Measurements from ENCODE around the gene EXOC3L4.

DNA sequence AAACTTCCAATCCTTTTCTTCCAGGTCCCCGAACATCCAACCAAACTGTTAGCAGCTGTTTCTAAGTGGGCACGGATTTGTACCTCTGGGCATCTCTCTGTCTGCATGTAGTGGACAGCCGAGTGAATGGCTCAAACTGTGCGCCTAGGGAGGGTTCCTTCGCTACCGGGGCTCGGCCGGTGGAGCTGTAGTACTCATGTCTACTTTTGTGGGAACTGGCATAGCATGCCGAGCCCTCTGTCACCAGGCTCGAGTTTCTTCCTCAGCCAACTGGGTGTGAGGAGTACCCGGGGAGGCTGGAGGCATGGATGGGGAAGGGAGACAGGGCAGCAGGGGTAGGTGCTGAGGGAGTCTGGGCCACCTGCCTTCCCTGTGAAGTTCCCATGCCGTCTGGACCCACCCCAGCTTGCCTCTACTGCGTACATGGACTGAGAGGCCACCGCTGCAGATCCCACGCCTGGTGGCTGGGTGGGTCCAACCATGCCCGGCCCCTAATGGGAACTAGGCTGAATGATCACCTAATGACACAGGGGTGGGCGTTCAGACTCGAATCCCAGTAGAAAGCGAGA, 51.7 kb downstream of the EXOC3L4 start:
- TF ChIP-seq, protein P1, sequence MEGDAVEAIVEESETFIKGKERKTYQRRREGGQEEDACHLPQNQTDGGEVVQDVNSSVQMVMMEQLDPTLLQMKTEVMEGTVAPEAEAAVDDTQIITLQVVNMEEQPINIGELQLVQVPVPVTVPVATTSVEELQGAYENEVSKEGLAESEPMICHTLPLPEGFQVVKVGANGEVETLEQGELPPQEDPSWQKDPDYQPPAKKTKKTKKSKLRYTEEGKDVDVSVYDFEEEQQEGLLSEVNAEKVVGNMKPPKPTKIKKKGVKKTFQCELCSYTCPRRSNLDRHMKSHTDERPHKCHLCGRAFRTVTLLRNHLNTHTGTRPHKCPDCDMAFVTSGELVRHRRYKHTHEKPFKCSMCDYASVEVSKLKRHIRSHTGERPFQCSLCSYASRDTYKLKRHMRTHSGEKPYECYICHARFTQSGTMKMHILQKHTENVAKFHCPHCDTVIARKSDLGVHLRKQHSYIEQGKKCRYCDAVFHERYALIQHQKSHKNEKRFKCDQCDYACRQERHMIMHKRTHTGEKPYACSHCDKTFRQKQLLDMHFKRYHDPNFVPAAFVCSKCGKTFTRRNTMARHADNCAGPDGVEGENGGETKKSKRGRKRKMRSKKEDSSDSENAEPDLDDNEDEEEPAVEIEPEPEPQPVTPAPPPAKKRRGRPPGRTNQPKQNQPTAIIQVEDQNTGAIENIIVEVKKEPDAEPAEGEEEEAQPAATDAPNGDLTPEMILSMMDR (optimal IDR thresholded peaks at IDR 0.05 in 1 of 3, IDR thresholded peaks at IDR 0.05 in 1 of 3, conservative IDR thresholded peaks at IDR 0.05 in 1 of 3; ENCODE audit: extremely low read depth in 1 of 3, insufficient read depth in 2 of 3, low read length in 3 of 3), result no peak
- TF ChIP-seq EZH2 (IDR thresholded peaks at IDR 0.05; ENCODE audit: low read length), result no peak
